ENCODE results near the gene CHPF.

The CHPF gene

DNA sequence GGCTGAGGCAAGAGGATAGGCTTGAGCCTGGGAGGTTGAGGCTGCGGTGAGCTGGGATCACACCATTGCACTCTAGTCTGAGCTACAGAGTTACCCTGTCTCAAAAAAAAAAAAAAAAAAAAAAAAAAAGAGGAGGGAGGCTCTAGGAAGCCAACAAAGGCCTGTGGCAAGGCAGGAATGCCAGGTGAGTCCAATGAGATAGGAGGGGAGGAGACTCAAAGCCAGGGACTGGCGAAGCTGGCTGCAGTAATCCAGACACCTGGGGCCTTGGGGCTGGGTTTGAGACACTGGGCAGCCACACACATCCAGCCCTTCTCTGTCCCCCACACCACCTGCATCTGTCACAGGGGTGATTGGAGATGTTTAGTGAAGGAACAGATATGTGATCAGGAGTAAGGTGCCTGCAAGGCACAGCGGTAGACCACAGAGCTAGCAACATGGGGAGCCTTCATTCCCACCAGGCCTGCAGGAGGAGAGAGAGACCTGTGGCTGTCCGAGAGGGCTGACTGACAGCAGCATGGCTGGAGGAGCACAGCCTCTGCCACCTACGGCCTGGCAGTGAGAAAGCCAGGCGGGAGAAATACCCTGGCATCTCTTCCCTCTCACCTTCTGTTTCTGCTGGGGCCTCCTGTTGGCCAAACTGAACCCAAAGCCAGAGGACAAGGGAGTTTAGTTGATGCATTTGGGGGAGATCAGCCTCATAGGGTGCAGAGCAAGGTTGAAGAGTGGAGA is 9.5 kb downstream of the CHPF start:
- DNase-seq (ENCODE audit: low read depth in 1 of 2, low spot score in 1 of 2): no peak

- DNase-seq (ENCODE audit: low read depth in 1 of 2, low spot score in 1 of 2): no peak
Observed at GRCh38 chr2:219532378-219532649, 11.3 kb downstream of the CHPF start.

DNA sequence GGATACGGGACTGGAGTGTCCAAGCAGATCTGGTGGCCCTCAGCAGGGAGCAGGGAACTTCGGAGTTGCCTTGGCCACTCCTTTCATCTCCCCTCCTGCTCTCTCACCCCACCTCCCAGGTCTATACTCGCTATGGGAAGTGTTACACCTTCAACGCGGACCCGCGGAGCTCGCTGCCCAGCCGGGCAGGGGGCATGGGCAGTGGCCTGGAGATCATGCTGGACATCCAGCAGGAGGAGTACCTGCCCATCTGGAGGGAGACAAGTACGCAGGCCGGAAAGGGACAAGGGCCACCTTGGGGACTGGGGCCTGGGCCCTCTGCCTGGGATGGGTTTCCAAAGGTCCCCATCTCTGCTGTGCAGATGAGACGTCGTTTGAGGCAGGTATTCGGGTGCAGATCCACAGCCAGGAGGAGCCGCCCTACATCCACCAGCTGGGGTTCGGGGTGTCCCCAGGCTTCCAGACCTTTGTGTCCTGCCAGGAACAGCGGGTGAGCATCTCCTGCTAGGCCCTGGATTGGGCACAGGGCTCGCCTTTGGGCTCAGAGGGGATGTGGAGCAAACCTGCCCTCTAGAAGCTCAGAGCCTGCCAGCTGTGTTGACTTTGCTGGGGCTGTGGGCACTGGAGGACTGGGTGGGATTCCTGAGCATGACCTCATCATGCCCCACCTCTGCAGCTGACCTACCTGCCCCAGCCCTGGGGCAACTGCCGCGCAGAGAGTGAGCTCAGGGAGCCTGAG is 11.8 kb downstream of the CHPF start:
- no peak for DNase-seq (ENCODE audit: low read depth in 1 of 2, low spot score in 1 of 2)

DNA sequence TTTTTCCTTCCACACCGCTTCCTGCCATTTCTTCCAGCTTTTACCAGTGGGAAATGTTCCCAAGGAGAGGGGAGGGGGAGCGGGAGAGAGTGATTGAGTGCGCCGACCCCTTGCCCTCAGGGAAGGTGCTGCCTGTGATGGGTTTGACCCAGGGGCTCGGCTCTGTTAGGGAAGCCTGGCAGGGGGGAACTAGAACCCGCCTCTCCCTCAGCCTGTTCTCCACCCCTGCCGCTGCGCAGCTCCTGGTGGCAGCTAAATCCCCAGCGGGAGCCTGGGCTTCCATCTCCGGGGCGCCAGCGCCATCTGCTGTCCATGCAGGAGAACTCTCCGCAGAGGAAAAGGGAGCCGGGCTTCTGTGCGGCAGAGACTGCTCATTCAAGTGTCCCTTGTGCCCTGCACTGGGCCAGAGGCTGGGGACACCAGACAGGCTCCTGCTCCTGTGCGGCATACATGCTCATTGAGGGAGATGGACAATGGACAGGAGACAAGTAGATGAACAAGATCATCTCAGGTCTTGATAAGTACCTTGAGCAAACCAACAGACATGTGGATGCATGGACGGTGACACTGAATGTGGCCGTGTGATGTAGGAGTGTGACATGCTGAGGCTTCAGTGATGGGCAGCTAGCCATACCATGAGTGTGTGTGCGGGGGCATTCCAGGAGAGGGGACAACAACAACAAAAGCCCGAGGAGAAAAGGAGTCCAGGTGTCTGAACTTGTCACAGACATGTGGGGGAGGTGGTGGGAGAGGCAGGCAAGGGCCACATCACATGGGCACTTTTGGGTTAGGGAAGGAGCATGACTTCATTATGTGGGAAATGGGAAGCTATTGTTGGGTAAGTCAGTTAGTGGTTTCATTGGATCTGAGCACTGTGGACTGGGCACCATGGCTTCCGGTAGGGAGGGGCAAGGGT is 13.3 kb downstream of the CHPF start:
- peak; percentile 75 to 79 for DNase-seq (ENCODE audit: low read depth in 1 of 2, low spot score in 1 of 2)

DNA sequence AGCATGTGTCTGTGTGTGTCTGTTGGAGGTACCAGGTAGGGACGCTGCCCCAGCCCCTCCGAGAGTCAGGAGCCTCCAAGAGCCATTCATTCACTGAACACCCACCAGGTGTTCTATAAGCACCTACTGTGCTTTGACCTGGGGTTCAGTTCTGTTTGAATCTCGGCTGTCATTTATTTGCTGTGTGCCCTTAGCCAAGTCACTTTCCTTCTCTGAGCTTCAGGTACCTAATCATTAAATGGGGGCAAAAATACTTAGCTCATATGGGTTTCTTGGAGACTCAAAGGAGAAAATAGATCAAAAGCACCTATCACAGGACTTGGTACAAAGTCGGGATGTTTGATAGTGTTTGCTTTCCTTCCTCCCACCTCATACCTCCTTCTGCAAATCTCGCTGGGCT is 16.1 kb downstream of the CHPF start:
- DNase-seq (ENCODE audit: low read depth in 1 of 2, low spot score in 1 of 2): no peak

GRCh38 chr2:219527076-219527394 is 16.6 kb downstream of the CHPF start:
- DNase-seq (ENCODE audit: low read depth in 1 of 2, low spot score in 1 of 2): no peak

DNA sequence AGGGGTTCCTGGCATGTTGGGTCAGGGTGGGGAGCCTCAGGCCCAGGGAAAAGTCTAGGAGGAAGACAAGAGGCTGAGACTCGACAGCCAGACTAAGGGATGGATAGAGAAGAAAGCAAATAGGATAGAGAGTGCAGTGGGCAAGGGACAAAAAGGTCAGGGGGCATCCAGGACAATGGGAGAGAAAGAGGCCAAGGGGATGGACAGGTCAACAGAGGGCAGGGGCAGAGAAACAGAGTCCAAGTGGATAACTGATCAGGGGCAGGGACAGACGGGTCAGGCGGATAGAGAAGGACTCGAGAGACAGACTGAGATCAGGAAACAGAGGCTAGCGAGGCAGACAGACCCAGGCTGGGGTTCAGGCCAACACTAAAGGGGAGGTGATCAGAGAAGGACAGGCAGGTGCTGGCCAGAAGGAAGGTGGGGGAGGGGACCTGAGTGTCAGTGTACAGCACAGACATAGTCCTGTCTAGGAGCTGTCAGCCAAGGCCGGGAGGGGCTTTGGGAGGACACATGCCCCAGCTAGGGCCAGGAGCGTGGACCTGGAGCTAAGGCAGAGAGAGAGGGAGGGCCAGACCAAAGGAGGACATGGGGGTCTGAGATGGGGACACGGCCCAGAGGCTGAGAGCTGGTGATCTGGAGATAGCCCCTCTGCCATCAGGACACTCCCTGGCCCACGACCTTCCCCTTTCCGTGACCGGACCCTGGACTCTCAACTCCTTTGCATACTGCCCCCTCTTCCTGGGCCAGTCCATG is 17.1 kb downstream of the CHPF start:
- DNase-seq (ENCODE audit: low read depth in 1 of 2, low spot score in 1 of 2): no peak

DNA sequence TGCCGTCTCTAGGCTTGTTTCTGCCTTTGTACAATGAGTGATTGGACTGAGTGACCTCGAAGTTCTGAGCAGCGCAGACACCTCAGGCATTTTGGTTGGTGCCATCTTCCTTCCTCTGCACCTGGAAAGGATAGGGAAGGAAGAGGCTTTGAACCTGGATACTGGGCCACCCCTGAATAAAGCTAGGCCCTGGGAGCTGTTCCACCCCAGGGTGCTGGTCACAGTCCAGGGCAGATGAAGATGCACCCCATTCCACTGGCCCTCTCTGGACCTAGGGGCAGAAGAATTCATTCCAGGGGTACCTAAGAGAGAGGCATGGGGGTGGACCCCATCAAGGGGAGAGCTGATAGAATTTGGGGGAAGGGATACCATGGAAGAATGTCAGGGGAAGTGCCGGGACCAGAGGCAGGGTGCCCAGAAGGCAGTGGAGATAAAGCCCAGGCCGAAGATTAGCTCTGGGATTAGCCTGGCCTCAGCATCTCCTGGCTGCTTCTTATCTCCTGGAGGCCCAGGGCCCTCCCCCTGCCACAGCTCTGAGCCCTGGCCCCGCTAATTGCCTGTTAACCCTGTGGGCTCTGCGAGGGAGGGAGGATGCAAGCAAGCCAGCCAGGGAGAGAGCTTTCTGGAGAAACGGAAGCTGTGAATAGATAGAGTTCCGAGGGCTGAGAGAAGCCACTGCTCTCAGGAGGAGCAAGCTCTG is 17.9 kb downstream of the CHPF start:
- DNase-seq (ENCODE audit: low read depth in 1 of 2, low spot score in 1 of 2): no peak

GRCh38 chr2:219524817-219525216 is 18.8 kb downstream of the CHPF start:
- DNase-seq (ENCODE audit: low read depth in 1 of 2, low spot score in 1 of 2): no peak

DNA sequence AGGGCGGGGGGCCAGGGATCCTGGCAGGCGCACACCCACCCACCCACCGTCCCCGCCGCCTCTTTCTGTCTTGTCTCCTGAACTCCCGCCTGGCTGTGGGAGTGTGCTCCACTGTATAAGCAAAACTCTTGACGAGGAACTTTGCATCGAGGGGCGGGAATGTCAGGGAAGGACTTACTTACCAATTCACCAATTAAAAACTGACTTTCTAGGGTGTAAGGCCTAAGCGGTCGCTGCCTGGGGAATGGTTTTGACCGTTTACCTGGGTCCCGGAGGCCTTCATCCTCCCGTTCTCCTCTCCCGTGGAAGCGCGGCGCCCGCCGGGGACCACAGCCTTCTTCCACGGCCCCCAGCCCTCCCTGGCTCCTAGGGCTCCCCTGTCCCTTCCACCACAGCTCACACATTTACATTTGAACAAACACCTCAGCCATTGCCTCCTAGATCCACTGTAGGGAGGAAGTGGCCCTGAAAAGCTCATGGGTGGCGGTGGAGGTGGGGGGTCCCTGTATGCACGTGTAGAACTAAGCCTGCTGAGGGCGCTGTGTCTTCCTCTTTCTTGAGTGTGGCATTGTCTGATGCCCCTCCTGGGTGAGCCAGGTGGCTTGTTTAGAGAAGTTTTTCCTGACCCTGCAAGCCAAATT is 20.5 kb downstream of the CHPF start:
- no peak for DNase-seq (ENCODE audit: low read depth in 1 of 2, low spot score in 1 of 2)

- DNase-seq (ENCODE audit: low read depth in 1 of 2, low spot score in 1 of 2): no peak
Observed at GRCh38 chr2:219522111-219523030, 21.2 kb downstream of the CHPF start.

GRCh38 chr2:219521066-219521880 is 22.3 kb downstream of the CHPF start:
- DNase-seq (ENCODE audit: low read depth in 1 of 2, low spot score in 1 of 2): no peak

DNA sequence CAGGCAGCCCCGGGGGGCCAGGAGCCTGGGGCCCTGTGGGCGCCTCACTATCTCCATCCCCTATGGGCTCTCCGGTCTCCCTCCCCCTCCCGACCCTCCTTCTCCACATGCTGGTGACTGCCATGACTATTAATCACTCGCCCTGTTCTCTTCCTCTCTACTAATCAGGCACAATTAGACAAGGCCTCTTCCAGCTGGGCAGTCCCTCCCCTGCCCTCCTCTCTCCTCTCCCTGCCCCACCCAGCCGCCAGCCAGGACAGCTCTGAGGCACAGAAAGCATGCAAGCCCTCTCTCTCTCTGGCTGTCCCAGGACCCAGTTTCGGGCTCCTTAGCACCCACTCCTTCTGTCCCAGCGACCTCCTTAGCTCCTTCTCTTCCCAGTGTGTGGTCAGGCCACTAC is 23.5 kb downstream of the CHPF start:
- no peak for DNase-seq (ENCODE audit: low read depth in 1 of 2, low spot score in 1 of 2)

- no peak for DNase-seq (ENCODE audit: low read depth in 1 of 2, low spot score in 1 of 2)
Observed at GRCh38 chr2:219519526-219519916, 24.1 kb downstream of the CHPF start.

- DNase-seq (ENCODE audit: low read depth in 1 of 2, low spot score in 1 of 2): no peak
Observed at GRCh38 chr2:219517954-219518778, 25.4 kb downstream of the CHPF start.

- no peak for DNase-seq (ENCODE audit: low read depth in 1 of 2, low spot score in 1 of 2)
Observed at GRCh38 chr2:219516888-219517287, 26.7 kb downstream of the CHPF start.

DNA sequence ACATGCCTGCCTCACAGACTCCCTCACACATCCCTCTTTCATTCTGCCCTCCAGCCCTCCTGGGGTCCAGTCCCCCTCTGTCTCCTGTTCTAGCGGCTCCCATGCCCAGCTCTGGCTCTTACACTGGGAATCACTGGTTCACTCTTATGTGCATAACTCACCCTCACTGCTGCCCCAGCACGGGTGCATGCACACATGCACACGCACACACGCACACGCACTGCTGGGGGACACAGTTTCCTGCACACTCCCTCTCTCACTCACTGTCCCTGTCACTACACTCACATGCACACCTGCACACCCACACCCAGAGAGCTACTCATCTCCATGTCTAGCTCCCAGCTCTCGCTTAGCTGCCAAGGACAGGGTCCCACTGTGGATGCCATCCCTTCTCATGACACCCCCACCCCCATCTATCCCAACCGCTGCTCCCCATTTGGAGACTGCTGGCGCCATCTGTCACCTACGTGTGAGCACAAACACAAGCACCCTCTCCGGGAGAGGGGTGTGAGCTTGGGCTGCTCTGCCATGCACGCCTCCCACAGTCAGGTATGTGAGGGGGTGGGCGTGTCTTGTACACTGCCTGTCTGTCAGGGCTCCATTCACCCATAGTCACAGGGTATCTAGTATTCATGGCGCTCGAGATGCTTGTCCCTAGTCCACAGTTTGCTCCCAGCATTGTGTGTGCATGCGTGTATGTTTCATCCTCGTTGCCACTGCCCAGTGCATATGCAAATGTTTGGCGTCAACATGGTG is 27.6 kb downstream of the CHPF start:
- no peak for DNase-seq (ENCODE audit: low read depth in 1 of 2, low spot score in 1 of 2)

Data from activated T-helper 1 cell treated with anti-CD3 and anti-CD28 coated beads, Interleukin-2, amount 50 U/mL, for 16 hours (primary cell).